MM.1S (cell line): ENCODE measurements around the gene OR2L5.

ENCODE experiments used
- EZH2 ChIP-seq: fragments of 300-600 bp; sonication (generic); optimal IDR thresholded peaks from 2 replicates; pipeline ENCODE3; 2017; ENCODE audit warnings: low read depth, mild to moderate bottlenecking, antibody characterized with exemption, low read length, mixed read lengths
- EZH2phosphoT487 ChIP-seq: fragments of 300-600 bp; sonication (generic); IDR thresholded peaks from 2 replicates; pipeline ENCODE4 v1.6.1; 2018; ENCODE audit warnings: antibody characterized with exemption, low read length
- TF ChIP-seq, protein P1 (sequence below): fragments of 300-600 bp; sonication (generic); IDR thresholded peaks from 2 replicates; pipeline ENCODE4 v1.5.1; 2016; ENCODE audit warnings: antibody characterized with exemption, low read length, mixed read lengths

DNA sequence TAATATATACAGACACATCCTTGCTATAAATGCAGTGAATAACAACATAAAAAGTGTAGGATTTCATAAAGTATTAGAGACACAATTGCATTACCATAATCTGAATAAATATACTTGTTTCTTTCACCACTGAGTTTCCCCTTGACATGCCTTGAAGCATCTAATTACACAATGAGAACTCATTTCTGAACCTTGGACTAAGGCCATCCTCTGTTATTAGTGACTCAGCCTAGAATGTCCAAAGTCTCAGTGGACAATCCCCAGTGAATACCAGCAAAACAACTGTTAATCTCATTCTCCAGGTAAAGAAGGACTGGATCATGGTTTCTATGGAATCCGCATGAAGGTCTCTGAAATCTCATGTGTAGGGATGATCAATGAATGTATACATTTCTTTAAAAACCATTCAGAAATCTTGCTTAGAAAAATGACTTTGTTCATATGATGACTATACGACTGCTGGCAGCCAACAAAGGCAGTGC, at the start of gene OR2L5:
- TF ChIP-seq, protein P1, sequence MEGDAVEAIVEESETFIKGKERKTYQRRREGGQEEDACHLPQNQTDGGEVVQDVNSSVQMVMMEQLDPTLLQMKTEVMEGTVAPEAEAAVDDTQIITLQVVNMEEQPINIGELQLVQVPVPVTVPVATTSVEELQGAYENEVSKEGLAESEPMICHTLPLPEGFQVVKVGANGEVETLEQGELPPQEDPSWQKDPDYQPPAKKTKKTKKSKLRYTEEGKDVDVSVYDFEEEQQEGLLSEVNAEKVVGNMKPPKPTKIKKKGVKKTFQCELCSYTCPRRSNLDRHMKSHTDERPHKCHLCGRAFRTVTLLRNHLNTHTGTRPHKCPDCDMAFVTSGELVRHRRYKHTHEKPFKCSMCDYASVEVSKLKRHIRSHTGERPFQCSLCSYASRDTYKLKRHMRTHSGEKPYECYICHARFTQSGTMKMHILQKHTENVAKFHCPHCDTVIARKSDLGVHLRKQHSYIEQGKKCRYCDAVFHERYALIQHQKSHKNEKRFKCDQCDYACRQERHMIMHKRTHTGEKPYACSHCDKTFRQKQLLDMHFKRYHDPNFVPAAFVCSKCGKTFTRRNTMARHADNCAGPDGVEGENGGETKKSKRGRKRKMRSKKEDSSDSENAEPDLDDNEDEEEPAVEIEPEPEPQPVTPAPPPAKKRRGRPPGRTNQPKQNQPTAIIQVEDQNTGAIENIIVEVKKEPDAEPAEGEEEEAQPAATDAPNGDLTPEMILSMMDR = no peak
- TF ChIP-seq EZH2phosphoT487 (no peak), EZH2 (no peak)
